D721Med (cell line): ENCODE results near the gene USB1.

Experiments
- DNase-seq: peaks from one replicate; pipeline ENCODE4 v3.0.0; 2011; ENCODE audit warnings: low spot score; ENCODE audit not compliant: insufficient read length
- FAIRE-seq: peaks from 2 replicates; lab custom pipeline; 2011; peaks lifted over from hg19 to GRCh38; lab: Jason Lieb, UNC
- TF ChIP-seq, protein P1 (sequence below): IDR thresholded peaks from 2 replicates; pipeline ENCODE4 v1.5.1; 2012; ENCODE audit warnings: mild to moderate bottlenecking, control low read depth; ENCODE audit not compliant: insufficient read depth; ENCODE audit errors: missing control alignments

Gene USB1

DNA sequence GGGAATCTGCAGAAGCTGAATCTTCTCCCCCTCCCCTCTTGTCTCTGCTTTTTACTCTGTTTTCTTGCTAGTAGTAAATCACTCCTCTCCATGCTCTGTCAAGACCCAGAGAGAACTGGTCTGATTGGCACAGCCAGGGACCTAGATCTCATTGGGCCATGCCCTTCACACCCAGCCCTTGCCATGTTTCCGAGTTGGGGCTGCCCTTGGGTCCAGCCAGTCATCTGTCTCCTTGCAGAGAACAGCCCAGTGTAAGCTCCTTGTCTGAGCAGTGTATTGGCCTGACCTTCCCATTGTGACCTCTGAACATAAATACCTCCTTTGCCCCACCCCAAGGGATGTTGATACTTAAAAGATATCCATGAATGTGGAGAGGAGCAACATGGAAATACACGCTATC is 28.2 kb downstream of the USB1 start:
- TF ChIP-seq, protein P1, sequence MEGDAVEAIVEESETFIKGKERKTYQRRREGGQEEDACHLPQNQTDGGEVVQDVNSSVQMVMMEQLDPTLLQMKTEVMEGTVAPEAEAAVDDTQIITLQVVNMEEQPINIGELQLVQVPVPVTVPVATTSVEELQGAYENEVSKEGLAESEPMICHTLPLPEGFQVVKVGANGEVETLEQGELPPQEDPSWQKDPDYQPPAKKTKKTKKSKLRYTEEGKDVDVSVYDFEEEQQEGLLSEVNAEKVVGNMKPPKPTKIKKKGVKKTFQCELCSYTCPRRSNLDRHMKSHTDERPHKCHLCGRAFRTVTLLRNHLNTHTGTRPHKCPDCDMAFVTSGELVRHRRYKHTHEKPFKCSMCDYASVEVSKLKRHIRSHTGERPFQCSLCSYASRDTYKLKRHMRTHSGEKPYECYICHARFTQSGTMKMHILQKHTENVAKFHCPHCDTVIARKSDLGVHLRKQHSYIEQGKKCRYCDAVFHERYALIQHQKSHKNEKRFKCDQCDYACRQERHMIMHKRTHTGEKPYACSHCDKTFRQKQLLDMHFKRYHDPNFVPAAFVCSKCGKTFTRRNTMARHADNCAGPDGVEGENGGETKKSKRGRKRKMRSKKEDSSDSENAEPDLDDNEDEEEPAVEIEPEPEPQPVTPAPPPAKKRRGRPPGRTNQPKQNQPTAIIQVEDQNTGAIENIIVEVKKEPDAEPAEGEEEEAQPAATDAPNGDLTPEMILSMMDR: no peak
- FAIRE-seq (no peak), DNase-seq (no peak)

DNA sequence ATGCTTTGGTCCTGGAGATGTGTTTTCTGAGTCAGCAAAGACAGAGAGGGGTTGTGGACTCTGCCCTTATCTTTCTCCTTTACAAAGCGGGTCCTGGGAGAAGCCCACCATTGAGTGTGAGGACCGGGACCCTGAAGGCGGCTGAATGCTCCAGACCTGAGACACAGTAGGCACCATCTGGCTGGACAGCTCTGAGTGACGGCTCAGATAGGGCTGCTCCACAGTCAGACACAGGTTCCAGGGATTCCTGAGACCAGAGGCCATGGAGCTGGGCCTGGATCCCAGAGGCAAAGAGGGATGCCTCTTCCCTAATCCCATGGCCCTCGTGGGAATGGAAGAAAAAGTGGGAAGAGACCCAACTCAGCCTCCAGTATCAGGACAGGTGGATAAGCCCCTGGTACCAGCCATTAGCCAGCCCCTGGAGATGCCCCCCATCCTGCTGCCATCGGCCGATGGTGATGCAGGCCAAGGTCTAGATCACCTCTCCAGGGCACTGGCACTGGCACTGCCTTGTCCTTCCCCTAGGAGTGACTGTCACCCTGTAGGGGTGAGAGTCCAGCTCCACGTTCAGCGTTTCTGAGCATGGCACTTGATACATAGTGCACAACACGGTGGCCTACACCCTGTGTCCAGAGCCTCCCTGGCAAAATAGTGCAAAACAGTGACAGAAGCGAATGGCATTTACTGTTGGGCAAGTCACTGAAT is 29.1 kb downstream of the USB1 start:
- FAIRE-seq (no peak), DNase-seq (no peak)
- TF ChIP-seq, protein P1: no peak

DNA sequence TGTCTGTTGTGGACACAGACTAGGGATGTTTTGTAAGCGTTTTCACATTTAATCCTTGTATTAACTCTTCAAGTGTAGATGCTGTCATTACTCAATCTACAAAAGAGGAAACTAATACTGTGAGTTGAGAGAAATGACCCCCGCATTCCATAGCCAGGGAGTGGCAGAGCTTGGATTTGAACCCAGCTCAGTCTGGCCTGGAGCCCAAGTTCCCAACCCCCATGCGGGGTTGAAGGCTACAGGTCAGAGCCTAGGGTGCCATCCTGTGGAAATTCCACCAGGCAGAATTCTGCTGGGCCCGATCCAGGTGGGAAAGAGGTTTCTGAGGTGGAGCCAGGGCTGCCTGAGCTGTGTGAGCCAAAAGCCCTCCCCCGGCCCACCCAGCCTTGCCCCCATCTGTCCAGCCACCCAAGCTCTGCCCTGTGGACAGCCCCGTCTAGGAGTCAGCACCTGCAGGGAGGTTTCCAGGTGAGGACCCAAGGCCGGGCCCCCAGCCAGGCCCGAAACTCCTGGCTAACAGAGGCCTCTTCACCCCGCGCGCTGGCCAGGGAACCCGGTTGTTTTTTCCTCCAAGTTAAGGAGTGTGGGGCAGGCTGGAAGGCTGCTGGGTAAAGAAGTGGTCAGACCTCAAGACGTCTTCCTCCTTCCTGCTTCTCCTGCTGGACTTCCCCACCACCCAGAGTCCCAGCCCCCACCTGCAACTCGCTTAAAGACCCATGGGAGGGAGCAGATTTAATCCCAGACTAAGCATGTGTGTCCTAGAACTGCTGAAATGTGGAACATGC is 30.0 kb downstream of the USB1 start:
- TF ChIP-seq, protein P1: no peak
- DNase-seq (no peak), FAIRE-seq (no peak)

DNA sequence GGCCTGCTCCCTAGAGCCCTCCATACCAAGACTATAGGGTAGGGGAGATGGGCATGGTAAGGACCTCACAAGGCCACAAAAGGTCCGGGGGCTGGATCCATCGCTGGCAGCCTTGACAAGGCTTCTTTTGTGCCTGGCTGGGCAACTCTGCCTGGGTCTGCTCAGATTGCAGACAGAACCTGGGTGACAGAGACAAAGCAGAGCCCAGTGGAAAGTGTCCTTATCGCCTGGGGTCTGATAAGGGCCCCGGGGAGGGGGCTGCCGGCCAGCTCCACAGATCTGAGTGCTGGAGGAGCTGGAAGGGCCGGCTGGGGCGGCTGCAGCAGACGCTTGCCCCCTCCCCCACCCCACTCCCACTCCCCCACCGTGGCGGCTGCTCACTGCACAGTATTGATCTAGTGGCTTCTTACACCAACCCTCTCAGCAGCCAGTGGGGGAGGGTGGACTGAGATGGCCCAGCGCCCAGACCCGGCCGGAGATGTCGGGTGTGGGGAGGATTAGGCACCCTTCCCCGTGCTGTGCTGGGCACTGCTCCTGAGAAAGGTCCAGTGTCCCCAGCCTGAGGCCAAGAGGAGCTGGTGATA is 31.6 kb downstream of the USB1 start:
- TF ChIP-seq, protein P1: no peak
- FAIRE-seq (no peak), DNase-seq (no peak)

DNA sequence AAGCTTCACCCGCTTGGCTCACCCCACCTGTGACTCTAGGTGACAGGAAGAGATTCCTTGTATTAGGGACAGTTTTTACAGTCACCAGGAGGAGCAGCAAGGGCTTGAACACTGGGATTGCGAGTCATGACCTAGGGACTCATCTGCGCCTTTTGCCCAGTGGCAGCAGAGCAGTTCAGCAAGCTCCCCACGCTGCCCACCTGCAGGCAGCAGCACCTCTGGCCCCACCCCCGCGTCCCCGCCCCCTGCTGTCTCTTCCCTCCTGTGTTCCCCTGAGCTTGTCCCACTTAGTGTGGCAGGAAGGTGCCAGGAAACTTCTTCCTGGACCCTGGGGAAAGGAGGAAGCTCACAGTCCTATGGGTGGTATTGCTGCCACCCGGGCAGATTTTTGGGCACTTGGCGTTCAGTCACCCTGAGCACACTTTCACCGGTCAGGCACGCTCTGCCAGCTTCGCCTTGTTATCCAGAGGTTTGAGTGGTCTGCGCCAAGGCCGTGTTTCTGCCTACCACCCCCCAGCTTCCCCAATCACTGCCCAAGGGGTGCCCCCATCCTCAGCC is 33.0 kb downstream of the USB1 start:
- no peak for DNase-seq
- FAIRE-seq: no peak
- TF ChIP-seq, protein P1: no peak

DNA sequence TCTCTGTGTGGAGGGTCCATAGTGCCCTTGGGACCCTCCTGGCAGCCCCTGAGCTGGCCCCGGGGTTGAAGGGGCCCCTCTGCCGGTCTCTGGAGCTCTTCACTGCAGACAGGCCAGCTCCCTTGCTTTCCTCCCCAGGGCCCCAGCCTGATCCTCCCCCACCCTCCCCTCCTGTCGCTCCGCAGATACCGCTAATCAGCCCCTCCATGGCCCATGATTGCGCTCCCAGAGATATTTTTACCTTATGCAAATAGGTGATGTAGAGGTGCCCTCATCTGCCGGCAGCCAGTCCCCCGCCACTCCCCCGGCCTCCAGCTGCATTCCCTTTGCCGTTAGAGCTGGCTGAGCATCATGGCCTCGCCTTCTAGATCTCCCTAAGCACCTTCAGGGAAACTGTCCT is 33.6 kb downstream of the USB1 start:
- DNase-seq: no peak
- TF ChIP-seq, protein P1: no peak
- FAIRE-seq: no peak
